Testis (tissue), 2 donors: ENCODE measurements around the gene CALHM2.

Experiments used
- CTCF ChIP-seq, 3 experiments: fragments of 450-650 bp in 2 of 3; fragments of 200-600 bp in 1 of 3; sonication (generic) in 1 of 3; IDR thresholded peaks; one replicate each; pipeline ENCODE4 v1.5.1; 2016 to 2019; ENCODE audit warnings: antibody characterized with exemption in 3 of 3, mild to moderate bottlenecking in 2 of 3, moderate library complexity in 1 of 3
- POLR2A ChIP-seq: fragments of 450-650 bp; IDR thresholded peaks from one replicate; pipeline ENCODE4 v1.6.1; 2017; ENCODE audit warnings: antibody characterized with exemption, mild to moderate bottlenecking, moderate library complexity

DNA sequence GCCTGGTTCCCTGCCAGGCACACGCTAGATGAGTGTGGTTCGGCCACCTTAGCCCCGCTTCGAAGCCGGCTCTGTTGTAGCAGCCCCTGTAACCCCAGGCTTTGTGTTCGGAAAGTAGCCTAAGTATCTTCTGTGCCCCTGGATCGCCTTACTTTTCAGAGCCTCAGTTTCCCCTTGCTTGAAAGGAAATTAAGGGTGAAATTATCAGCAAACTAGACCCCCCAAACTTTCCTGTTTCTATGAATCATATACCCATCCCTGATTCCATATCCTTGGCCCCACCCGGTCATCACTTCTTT is 55.4 kb downstream of the CALHM2 start:
- TF ChIP-seq CTCF (IDR thresholded peaks at IDR 0.05) (no peak), POLR2A (no peak)
